DMS53 (cell line): ENCODE results near the gene CBX7.

Source experiments
- DNase-seq: peaks from one replicate; lab custom pipeline; 2025; lab: John Stamatoyannopoulos, UW

CBX7 gene

GRCh38 chr22:39147335-39148025 lies 5.0 kb downstream of the CBX7 start:
- DNase-seq = no peak

- DNase-seq = no peak
These were observed 6.0 kb downstream of the CBX7 start for GRCh38 chr22:39146256-39147101.

GRCh38 chr22:39144101-39144767 lies 8.2 kb downstream of the CBX7 start:
- DNase-seq = peak; percentile 64

GRCh38 chr22:39142088-39142680 lies 10.3 kb downstream of the CBX7 start:
- no peak for DNase-seq

- no peak for DNase-seq
These were observed 12.5 kb downstream of the CBX7 start for GRCh38 chr22:39139933-39140332.

GRCh38 chr22:39138357-39138997 lies 14.0 kb downstream of the CBX7 start:
- DNase-seq = no peak

GRCh38 chr22:39136317-39136716 lies 16.2 kb downstream of the CBX7 start:
- DNase-seq = no peak

- DNase-seq = peak; percentile 59
These were observed 17.2 kb downstream of the CBX7 start for GRCh38 chr22:39135092-39135896.

- no peak for DNase-seq
These were observed 18.0 kb downstream of the CBX7 start for GRCh38 chr22:39134366-39135091.

- no peak for DNase-seq
These were observed 18.6 kb downstream of the CBX7 start for GRCh38 chr22:39133871-39134270.

GRCh38 chr22:39132871-39133524 lies 19.5 kb downstream of the CBX7 start:
- DNase-seq = no peak

- no peak for DNase-seq
These were observed 20.2 kb downstream of the CBX7 start for GRCh38 chr22:39132281-39132680.

GRCh38 chr22:39130892-39131855 lies 21.3 kb downstream of the CBX7 start:
- DNase-seq = no peak

GRCh38 chr22:39130152-39130704 lies 22.3 kb downstream of the CBX7 start:
- no peak for DNase-seq

GRCh38 chr22:39129746-39130145 lies 22.7 kb downstream of the CBX7 start:
- no peak for DNase-seq

- DNase-seq = no peak
These were observed 23.4 kb downstream of the CBX7 start for GRCh38 chr22:39129081-39129480.

- DNase-seq = no peak
These were observed 24.0 kb downstream of the CBX7 start for GRCh38 chr22:39128508-39128907.

- peak; percentile 29 for DNase-seq
These were observed 26.9 kb downstream of the CBX7 start for GRCh38 chr22:39125622-39126021.
